ENCODE data around the gene ULBP3.
"Not testable (repeated sequence)": the region's sequence is repeated elsewhere in the genome, so short reads cannot be mapped to it uniquely, and the experiment has no call there.

DNA sequence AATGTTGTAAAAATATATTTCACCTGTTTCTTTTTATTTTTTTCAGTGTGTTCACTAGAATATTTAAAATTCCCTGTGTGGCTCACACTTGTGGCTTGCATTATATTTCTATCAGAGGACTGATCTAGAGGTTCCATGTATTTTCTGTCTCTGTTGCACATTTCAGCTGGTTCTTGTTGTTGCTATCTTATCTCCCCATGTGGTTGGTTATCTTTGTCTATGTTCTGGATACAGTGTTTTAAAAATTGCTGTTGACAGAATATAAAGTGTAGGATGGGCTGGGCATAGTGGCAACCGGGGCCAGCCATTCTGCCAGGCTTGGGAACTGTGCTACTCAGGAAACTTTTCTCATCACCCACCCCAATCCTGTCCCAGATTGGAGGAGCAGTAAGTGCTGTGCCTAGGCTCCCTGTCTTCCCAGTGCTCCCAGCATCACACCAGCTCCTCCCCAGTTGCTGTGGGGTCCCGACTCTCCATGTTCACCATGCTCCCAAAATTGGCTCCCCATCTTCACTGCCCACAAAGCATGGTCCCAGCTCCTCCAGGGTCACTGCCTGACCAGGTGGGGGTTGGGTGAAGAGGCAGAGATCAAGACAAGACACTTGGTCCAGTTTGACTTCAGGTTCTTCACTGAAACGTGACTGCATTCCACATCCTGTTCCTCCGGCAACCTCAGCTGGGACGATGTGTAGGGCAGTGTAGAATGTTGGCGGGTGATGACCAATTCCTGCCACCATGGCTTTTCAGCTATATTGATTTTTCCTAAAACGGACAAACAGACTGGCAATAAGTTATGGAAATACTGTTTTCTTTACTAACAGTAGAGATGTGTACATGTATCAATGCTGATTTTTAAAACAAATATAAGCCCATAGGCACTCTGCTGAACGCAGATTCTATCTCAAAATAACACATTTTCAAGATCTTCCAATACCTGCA is 55.8 kb downstream of the ULBP3 start:
- not testable (repeated sequence) for TF ChIP-seq CTCF, POLR2A (IDR thresholded peaks at IDR 0.05)
